Smooth muscle cell (in vitro differentiated cells): Measurements from ENCODE around the gene KIF26A. TPM values are rescaled to one million over a fixed set of nuclear protein-coding genes. Genes with fewer than 3 reads are reported as not detected.

Source experiments
- DNase-seq: peaks from one replicate; lab custom pipeline; 2025; ENCODE audit not compliant: unreplicated experiment; lab: John Stamatoyannopoulos, UW
- H2AFZ ChIP-seq: fragments of 200-600 bp; sonication (generic); 2 replicates; pipeline ENCODE4 v1.6.0; 2016; ENCODE audit warnings: antibody characterized with exemption, low read depth, mild to moderate bottlenecking
- H3F3A ChIP-seq: fragments of 200-600 bp; sonication (generic); 2 replicates; pipeline ENCODE4 v1.6.0; 2017; ENCODE audit warnings: antibody characterized with exemption, low read depth
- H3K27ac ChIP-seq: fragments of 200-600 bp; sonication (generic); 2 replicates; pipeline ENCODE4 v1.5.1; 2016; ENCODE audit warnings: low read depth, mild to moderate bottlenecking
- H3K27me3 ChIP-seq: fragments of 200-600 bp; sonication (generic); 2 replicates; pipeline ENCODE4 v1.6.1; 2016; ENCODE audit warnings: low read depth, mild to moderate bottlenecking
- H3K36me3 ChIP-seq: fragments of 200-600 bp; sonication (generic); 2 replicates; pipeline ENCODE4 v1.5.1; 2016; ENCODE audit warnings: low read depth
- H3K4me1 ChIP-seq: fragments of 200-600 bp; sonication (generic); 2 replicates; pipeline ENCODE4 v1.5.1; 2016; ENCODE audit warnings: low read depth
- H3K4me2 ChIP-seq: fragments of 200-600 bp; sonication (generic); 2 replicates; pipeline ENCODE4 v1.6.0; 2016; ENCODE audit warnings: mild to moderate bottlenecking
- H3K4me3 ChIP-seq: fragments of 200-600 bp; sonication (generic); 2 replicates; pipeline ENCODE4 v1.5.1; 2016; ENCODE audit warnings: mild to moderate bottlenecking
- H3K79me2 ChIP-seq: fragments of 200-600 bp; sonication (generic); 2 replicates; pipeline ENCODE4 v1.6.0; 2016; ENCODE audit warnings: low read depth, mild to moderate bottlenecking
- H3K9ac ChIP-seq: fragments of 200-600 bp; sonication (generic); 2 replicates; pipeline ENCODE4 v1.6.0; 2016; ENCODE audit warnings: low read depth
- H3K9me3 ChIP-seq: fragments of 200-600 bp; sonication (generic); replicated peaks from 2 replicates; pipeline ENCODE4 v1.5.1; 2016; ENCODE audit warnings: low read depth
- H4K20me1 ChIP-seq: fragments of 200-600 bp; sonication (generic); 2 replicates; pipeline ENCODE4 v1.6.0; 2016; ENCODE audit warnings: low read depth
- CTCF ChIP-seq: fragments of 200-600 bp; sonication (generic); IDR thresholded peaks from 2 replicates; pipeline ENCODE4 v1.5.1; 2017; ENCODE audit warnings: borderline replicate concordance, mild to moderate bottlenecking, antibody characterized with exemption; ENCODE audit not compliant: insufficient read depth, poor library complexity, severe bottlenecking
- WGBS: methylation state at CpG from one replicate; pipeline ENCODE4 v1.1.7; 2016; ENCODE audit warnings: low lambda C conversion rate; 5-methylcytosine and 5-hydroxymethylcytosine counted together
- polyA plus RNA-seq: library from polyadenylated mRNA; unstranded; fragments of >200 nt; fragmentation: Nextera tagmentation; extraction: Ambion mirVana; gene quantifications from 2 replicates; pipeline ENCODE4 v1.2.1, GENCODE V29; 2016
- total RNA-seq: library from RNA; depleted of rRNA; stranded (reverse); fragments of >200 nt; gene quantifications from 2 replicates; pipeline ENCODE4 v1.2.3, GENCODE V29; 2014

KIF26A gene
- total and polyA plus RNA-seq, 2 experiments from 2014 or later, result 4.4 to 5.9 TPM

GRCh38 chr14:104218361-104219180 lies 80.2 kb downstream of the KIF26A start:
- no peak overlapping the region for H3K4me3 ChIP-seq
- no peaks in the 10 kb centered on the region for H3K9me3 ChIP-seq
- no peaks in the 10 kb centered on the region for H3F3A ChIP-seq
- H2AFZ ChIP-seq, result no peak overlapping the region
- no peaks in the 10 kb centered on the region for H3K36me3 ChIP-seq
- no peaks in the 10 kb centered on the region for H3K4me1 ChIP-seq
- DNase-seq, result no peak
- no peak overlapping the region for H3K9ac ChIP-seq
- H3K27me3 ChIP-seq, result no peaks in the 10 kb centered on the region
- no peaks in the 10 kb centered on the region for H4K20me1 ChIP-seq
- no peak overlapping the region for H3K4me2 ChIP-seq
- 87% methylated on average over 22 of the region's 22 CpGs for WGBS
- no peaks in the 10 kb centered on the region for H3K79me2 ChIP-seq
- no peak overlapping the region for H3K27ac ChIP-seq
- TF ChIP-seq CTCF, result no peak

GRCh38 chr14:104219731-104220214 lies 81.4 kb downstream of the KIF26A start:
- no peaks in the 10 kb centered on the region for H3K36me3 ChIP-seq
- no peak overlapping the region for H3K4me2 ChIP-seq
- H4K20me1 ChIP-seq, result no peaks in the 10 kb centered on the region
- H3F3A ChIP-seq, result peaks cover 3% of the 10 kb centered on the region
- H2AFZ ChIP-seq, result no peak overlapping the region
- H3K27ac ChIP-seq, result no peak overlapping the region
- WGBS, result 85% methylated on average over 18 of the region's 22 CpGs
- H3K4me3 ChIP-seq, result no peak overlapping the region
- no peaks in the 10 kb centered on the region for H3K9me3 ChIP-seq
- H3K27me3 ChIP-seq, result no peaks in the 10 kb centered on the region
- H3K79me2 ChIP-seq, result no peaks in the 10 kb centered on the region
- H3K9ac ChIP-seq, result no peak overlapping the region
- peaks cover 5% of the 10 kb centered on the region for H3K4me1 ChIP-seq
- DNase-seq, result no peak
- TF ChIP-seq CTCF, result no peak

GRCh38 chr14:104220215-104221070 lies 82.1 kb downstream of the KIF26A start:
- Histone ChIP-seq H3K4me2 (no peak overlapping the region), H3K27ac (no peak overlapping the region), H3K79me2 (no peaks in the 10 kb centered on the region), H3K36me3 (no peaks in the 10 kb centered on the region), H3K9ac (no peak overlapping the region), H4K20me1 (no peaks in the 10 kb centered on the region), H3K4me1 (peaks cover 5% of the 10 kb centered on the region), H3K4me3 (no peak overlapping the region), H3K9me3 (no peaks in the 10 kb centered on the region), H3K27me3 (no peaks in the 10 kb centered on the region), H3F3A (peaks cover 3% of the 10 kb centered on the region), H2AFZ (no peak overlapping the region)
- WGBS, result 74% methylated on average over 40 of the region's 40 CpGs
- no peak for TF ChIP-seq CTCF
- no peak for DNase-seq
